ENCODE results near the gene ACAD11. TPM values are rescaled to one million over a fixed set of nuclear protein-coding genes. Genes with fewer than 3 reads are reported as not detected.
A peak's percentile ranks its signal among the peaks of the same experiment; 100 is the strongest.
"Not testable (repeated sequence)": the region's sequence is repeated elsewhere in the genome, so short reads cannot be mapped to it uniquely, and the experiment has no call there.

ACAD11 gene
- total RNA-seq, 2 experiments from 2014 or later: 18.5 to 23.5 TPM

GRCh38 chr3:132641837-132642538, 17.6 kb downstream of the ACAD11 start:
- peaks cover 22% of the 10 kb centered on the region; the same call in 1 of the 2 replicates for H3K36me3 ChIP-seq (ENCODE audit: insufficient read depth, low read length)
- peak; percentile 53 for DNase-seq (ENCODE audit: low spot score)
- BruUV-seq (replicated peaks): no TSS peak
- no peaks in the 10 kb centered on the region for H3K4me1 ChIP-seq (ENCODE audit: insufficient read depth, low read length, poor library complexity, severe bottlenecking)
- H4K20me1 ChIP-seq (ENCODE audit: insufficient read depth, low read length): 0 out of 2 replicates have a peak, but pooled peaks cover 6% of the 10 kb centered on the region
- no peak overlapping the region for H3K4me2 ChIP-seq (ENCODE audit: low read length)
- no peaks in the 10 kb centered on the region for H3K9me2 ChIP-seq (ENCODE audit: insufficient read depth, low read length)
- TF ChIP-seq CTCF (conservative IDR thresholded peaks at IDR 0.05; ENCODE audit: low read length) (peak; percentile 90), EZH2phosphoT487 (IDR thresholded peaks at IDR 0.05; ENCODE audit: borderline replicate concordance, low read depth, low read length) (no peak)
- CTCF ChIA-PET (ENCODE audit: unreplicated experiment): interaction anchor here (0.6 kb wide), 1 partner anchor 106 kb away, joined by 4 read pairs; no protein-coding TSS in a partner anchor
- POLR2A ChIA-PET: interaction anchor here (0.9 to 1.9 kb wide), 7 partner anchors 11 to 118 kb away, joined by 3 to 6 read pairs (median 5); no protein-coding TSS in a partner anchor
- intact Hi-C loops (cut with micrococcal nuclease; ENCODE audit: unreplicated experiment): loop anchor here (1.0 to 10.0 kb wide), 2 partner anchors 106 to 287 kb away; no protein-coding TSS in a partner anchor
- no peaks in the 10 kb centered on the region for H3K79me2 ChIP-seq (ENCODE audit: insufficient read depth, low read depth, low read length)
- H3K27ac ChIP-seq (ENCODE audit: low read depth, low read length, poor library complexity, severe bottlenecking): no peak overlapping the region
- H2AFZ ChIP-seq (ENCODE audit: low read length): no peak overlapping the region
- no peak overlapping the region for H3K4me3 ChIP-seq (ENCODE audit: low read depth, low read length, poor library complexity, severe bottlenecking)
- no peaks in the 10 kb centered on the region for H3K9me3 ChIP-seq (ENCODE audit: low read length)

- BruUV-seq (replicated peaks); H3K27ac ChIP-seq (ENCODE audit: low read depth, low read length, poor library complexity, severe bottlenecking); H2AFZ ChIP-seq (ENCODE audit: low read length); H4K20me1 ChIP-seq (ENCODE audit: insufficient read depth, low read length); H3K4me3 ChIP-seq (ENCODE audit: low read depth, low read length, poor library complexity, severe bottlenecking); H3K9me3 ChIP-seq (ENCODE audit: low read length); DNase-seq (ENCODE audit: low spot score); H3K4me2 ChIP-seq (ENCODE audit: low read length); H3K9me2 ChIP-seq (ENCODE audit: insufficient read depth, low read length); H3K4me1 ChIP-seq (ENCODE audit: insufficient read depth, low read length, poor library complexity, severe bottlenecking); H3K79me2 ChIP-seq (ENCODE audit: insufficient read depth, low read depth, low read length): not testable (repeated sequence)
- CTCF ChIA-PET (ENCODE audit: unreplicated experiment): interaction anchor here (0.6 kb wide), 1 partner anchor 105 kb away, joined by 4 read pairs; no protein-coding TSS in a partner anchor
- intact Hi-C loops (cut with micrococcal nuclease; ENCODE audit: unreplicated experiment): loop anchor here (10.0 kb wide), 1 partner anchor 287 kb away; no protein-coding TSS in a partner anchor
- POLR2A ChIA-PET: interaction anchor here (0.7 to 1.9 kb wide), 7 partner anchors 15 to 118 kb away, joined by 3 to 6 read pairs (median 5); no protein-coding TSS in a partner anchor
- peaks cover 22% of the 10 kb centered on the region; the same call in 1 of the 2 replicates for H3K36me3 ChIP-seq (ENCODE audit: insufficient read depth, low read length)
These were observed 18.2 kb downstream of the ACAD11 start for GRCh38 chr3:132641427-132641826.

GRCh38 chr3:132638706-132639105, 20.9 kb downstream of the ACAD11 start:
- BruUV-seq (replicated peaks): no TSS peak
- H2AFZ ChIP-seq (ENCODE audit: low read length): no peak overlapping the region
- no peaks in the 10 kb centered on the region for H4K20me1 ChIP-seq (ENCODE audit: insufficient read depth, low read length)
- peaks cover 22% of the 10 kb centered on the region; the same call in 1 of the 2 replicates for H3K36me3 ChIP-seq (ENCODE audit: insufficient read depth, low read length)
- no peak overlapping the region for H3K4me2 ChIP-seq (ENCODE audit: low read length)
- H3K9me3 ChIP-seq (ENCODE audit: low read length): no peaks in the 10 kb centered on the region
- CTCF ChIA-PET (ENCODE audit: unreplicated experiment): interaction anchor here (0.7 kb wide), 1 partner anchor 290 kb away, joined by 3 read pairs; no protein-coding TSS in a partner anchor
- no peak for TF ChIP-seq EZH2phosphoT487 (IDR thresholded peaks at IDR 0.05; ENCODE audit: borderline replicate concordance, low read depth, low read length)
- no peak for TF ChIP-seq CTCF (conservative IDR thresholded peaks at IDR 0.05; ENCODE audit: low read length)
- H3K4me3 ChIP-seq (ENCODE audit: low read depth, low read length, poor library complexity, severe bottlenecking): no peak overlapping the region
- POLR2A ChIA-PET: interaction anchor here (0.5 to 1.1 kb wide), 2 partner anchors 96 to 123 kb away, joined by 3 read pairs; no protein-coding TSS in a partner anchor
- H3K27ac ChIP-seq (ENCODE audit: low read depth, low read length, poor library complexity, severe bottlenecking): no peak overlapping the region
- H3K79me2 ChIP-seq (ENCODE audit: insufficient read depth, low read depth, low read length): no peaks in the 10 kb centered on the region
- H3K9me2 ChIP-seq (ENCODE audit: insufficient read depth, low read length): no peaks in the 10 kb centered on the region
- H3K4me1 ChIP-seq (ENCODE audit: insufficient read depth, low read length, poor library complexity, severe bottlenecking): no peaks in the 10 kb centered on the region
- no peak for DNase-seq (ENCODE audit: low spot score)
- intact Hi-C loops (cut with micrococcal nuclease; ENCODE audit: unreplicated experiment): no loop called here

Data from OCI-LY7 (cell line).